ENCODE measurements around the gene ARVCF.
A peak's percentile ranks its signal among the peaks of the same experiment; 100 is the strongest.

ARVCF gene

GRCh38 chr22:20016734-20017621, at the start of gene ARVCF:
Gene ARVCF (minus strand): TSS chr22:20016823. CDS start chr22:19990794, 26,029 bp downstream.
- peak; percentile 45 for DNase-seq (ENCODE audit: low read depth, low spot score)
- H3K27ac ChIP-seq: no peak within 1 kb of the TSS

GRCh38 chr22:20065896-20066616, 49.4 kb upstream of the ARVCF start:
- H3K27ac ChIP-seq: no peak overlapping the region
- DNase-seq (ENCODE audit: low read depth, low spot score): no peak

- no peak overlapping the region for H3K27ac ChIP-seq
- no peak for DNase-seq (ENCODE audit: low read depth, low spot score)
Measured at GRCh38 chr22:20064545-20065262, 48.1 kb upstream of the ARVCF start.

- DNase-seq (ENCODE audit: low read depth, low spot score): no peak
- no peak overlapping the region for H3K27ac ChIP-seq
Measured at GRCh38 chr22:20064140-20064480, 47.5 kb upstream of the ARVCF start.

GRCh38 chr22:20063271-20064139, 46.9 kb upstream of the ARVCF start:
- no peak for DNase-seq (ENCODE audit: low read depth, low spot score)
- H3K27ac ChIP-seq: no peak overlapping the region

GRCh38 chr22:20062766-20063083, 46.1 kb upstream of the ARVCF start:
- H3K27ac ChIP-seq: no peak overlapping the region
- DNase-seq (ENCODE audit: low read depth, low spot score): peak; percentile 54

GRCh38 chr22:20062043-20062765, 45.6 kb upstream of the ARVCF start:
- no peak for DNase-seq (ENCODE audit: low read depth, low spot score)
- no peak overlapping the region for H3K27ac ChIP-seq

GRCh38 chr22:20061481-20061861, 44.8 kb upstream of the ARVCF start:
- no peak overlapping the region for H3K27ac ChIP-seq
- no peak for DNase-seq (ENCODE audit: low read depth, low spot score)

GRCh38 chr22:20060700-20061480, 44.3 kb upstream of the ARVCF start:
- no peak for DNase-seq (ENCODE audit: low read depth, low spot score)
- no peak overlapping the region for H3K27ac ChIP-seq

- no peak for DNase-seq (ENCODE audit: low read depth, low spot score)
- no peak overlapping the region for H3K27ac ChIP-seq
Measured at GRCh38 chr22:20058989-20059770, 42.6 kb upstream of the ARVCF start.

- DNase-seq (ENCODE audit: low read depth, low spot score): no peak
- no peak overlapping the region for H3K27ac ChIP-seq
Measured at GRCh38 chr22:20057596-20058268, 41.1 kb upstream of the ARVCF start.

GRCh38 chr22:20056696-20057386, 40.2 kb upstream of the ARVCF start:
- H3K27ac ChIP-seq: no peak overlapping the region

GRCh38 chr22:20056161-20056560, 39.5 kb upstream of the ARVCF start:
- no peak overlapping the region for H3K27ac ChIP-seq
- no peak for DNase-seq (ENCODE audit: low read depth, low spot score)

More at GRCh38 chr22:20056696-20057386, 40.2 kb upstream of the ARVCF start:
- DNase-seq (ENCODE audit: low read depth, low spot score): no peak

- H3K27ac ChIP-seq: no peak overlapping the region
- no peak for DNase-seq (ENCODE audit: low read depth, low spot score)
Measured at GRCh38 chr22:20055654-20056053, 39.0 kb upstream of the ARVCF start.

- DNase-seq (ENCODE audit: low read depth, low spot score): no peak
- no peak overlapping the region for H3K27ac ChIP-seq
Measured at GRCh38 chr22:20055144-20055543, 38.5 kb upstream of the ARVCF start.

- DNase-seq (ENCODE audit: low read depth, low spot score): no peak
- no peak overlapping the region for H3K27ac ChIP-seq
Measured at GRCh38 chr22:20054485-20054884, 37.9 kb upstream of the ARVCF start.

GRCh38 chr22:20054034-20054427, 37.4 kb upstream of the ARVCF start:
- no peak for DNase-seq (ENCODE audit: low read depth, low spot score)
- H3K27ac ChIP-seq: no peak overlapping the region
